ENCODE results near the gene ROBO1.
"Not testable (repeated sequence)": the region's sequence is repeated elsewhere in the genome, so short reads cannot be mapped to it uniquely, and the experiment has no call there.

ROBO1 gene

GRCh38 chr3:79366414-79366813, 401.4 kb downstream of the ROBO1 start:
- DNase-seq = no peak

- DNase-seq = no peak
These were observed 403.0 kb downstream of the ROBO1 start for GRCh38 chr3:79364784-79365183.

GRCh38 chr3:79362571-79363270, 405.1 kb downstream of the ROBO1 start:
- no peak for DNase-seq

GRCh38 chr3:79361748-79362378, 405.9 kb downstream of the ROBO1 start:
- no peak for DNase-seq

GRCh38 chr3:79358327-79358726, 409.5 kb downstream of the ROBO1 start:
- no peak for DNase-seq

GRCh38 chr3:79354179-79354688, 413.6 kb downstream of the ROBO1 start:
- no peak for DNase-seq

- no peak for DNase-seq
These were observed 416.1 kb downstream of the ROBO1 start for GRCh38 chr3:79351699-79352098.

- no peak for DNase-seq
These were observed 422.6 kb downstream of the ROBO1 start for GRCh38 chr3:79344876-79345871.

- DNase-seq = no peak
These were observed 425.8 kb downstream of the ROBO1 start for GRCh38 chr3:79341961-79342360.

- DNase-seq = no peak
These were observed 428.0 kb downstream of the ROBO1 start for GRCh38 chr3:79339846-79340245.

- no peak for DNase-seq
These were observed 430.0 kb downstream of the ROBO1 start for GRCh38 chr3:79337798-79338197.

- DNase-seq = no peak
These were observed 438.6 kb downstream of the ROBO1 start for GRCh38 chr3:79329154-79329553.

GRCh38 chr3:79326642-79327041, 441.2 kb downstream of the ROBO1 start:
- DNase-seq = no peak

GRCh38 chr3:79325833-79326383, 441.9 kb downstream of the ROBO1 start:
- not testable (repeated sequence) for DNase-seq

GRCh38 chr3:79317551-79318518, 450.0 kb downstream of the ROBO1 start:
- DNase-seq = no peak

- DNase-seq = no peak
These were observed 452.8 kb downstream of the ROBO1 start for GRCh38 chr3:79314962-79315361.

GRCh38 chr3:79314544-79314943, 453.3 kb downstream of the ROBO1 start:
- no peak for DNase-seq

- no peak for DNase-seq
These were observed 457.8 kb downstream of the ROBO1 start for GRCh38 chr3:79310016-79310415.

GRCh38 chr3:79306934-79307570, 460.7 kb downstream of the ROBO1 start:
- no peak for DNase-seq

- DNase-seq = not testable (repeated sequence)
These were observed 467.7 kb downstream of the ROBO1 start for GRCh38 chr3:79299949-79300635.
